ENCODE measurements around the gene KCNA5.

DNA sequence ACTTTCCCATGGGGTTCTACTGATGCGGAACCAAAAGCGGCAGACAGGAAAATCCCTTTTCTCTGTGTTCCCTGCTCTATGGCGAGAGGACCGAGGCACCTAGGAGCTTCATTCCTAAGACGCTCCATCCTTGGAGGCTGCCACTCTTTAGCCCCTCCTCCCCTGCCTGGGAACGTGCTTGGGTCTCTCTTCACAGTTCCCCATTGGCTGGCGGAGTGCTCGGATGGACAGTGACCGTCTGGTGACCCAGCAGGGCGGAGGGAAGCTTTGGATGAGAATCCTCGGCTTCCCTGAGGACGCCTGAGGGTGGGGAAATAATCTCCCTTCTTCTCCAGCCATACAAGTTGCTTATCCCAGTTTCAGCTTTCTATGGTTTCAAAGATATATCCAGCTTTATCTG is 37.3 kb downstream of the KCNA5 start:
- no peak for TF ChIP-seq TAF1 (IDR thresholded peaks at IDR 0.05; ENCODE audit: low read depth, low read length)
- no peak for TF ChIP-seq POU2F2 (IDR thresholded peaks at IDR 0.05; ENCODE audit: low read depth, low read length)
- no peak for TF ChIP-seq POLR2AphosphoS5 (IDR thresholded peaks at IDR 0.05; ENCODE audit: low read depth, low read length)

All from GM12891 (cell line).